HG03095 (cell line): ENCODE data around the gene RAB8A.
"Not testable (repeated sequence)": the region's sequence is repeated elsewhere in the genome, so short reads cannot be mapped to it uniquely, and the experiment has no call there.

Experiments
- ATAC-seq: cut with Tn5 transposase; IDR thresholded peaks from one replicate; pipeline ENCODE4 v1.9.1; 2021; ENCODE audit warnings: moderate library complexity; ENCODE audit not compliant: unreplicated experiment

Gene RAB8A

DNA sequence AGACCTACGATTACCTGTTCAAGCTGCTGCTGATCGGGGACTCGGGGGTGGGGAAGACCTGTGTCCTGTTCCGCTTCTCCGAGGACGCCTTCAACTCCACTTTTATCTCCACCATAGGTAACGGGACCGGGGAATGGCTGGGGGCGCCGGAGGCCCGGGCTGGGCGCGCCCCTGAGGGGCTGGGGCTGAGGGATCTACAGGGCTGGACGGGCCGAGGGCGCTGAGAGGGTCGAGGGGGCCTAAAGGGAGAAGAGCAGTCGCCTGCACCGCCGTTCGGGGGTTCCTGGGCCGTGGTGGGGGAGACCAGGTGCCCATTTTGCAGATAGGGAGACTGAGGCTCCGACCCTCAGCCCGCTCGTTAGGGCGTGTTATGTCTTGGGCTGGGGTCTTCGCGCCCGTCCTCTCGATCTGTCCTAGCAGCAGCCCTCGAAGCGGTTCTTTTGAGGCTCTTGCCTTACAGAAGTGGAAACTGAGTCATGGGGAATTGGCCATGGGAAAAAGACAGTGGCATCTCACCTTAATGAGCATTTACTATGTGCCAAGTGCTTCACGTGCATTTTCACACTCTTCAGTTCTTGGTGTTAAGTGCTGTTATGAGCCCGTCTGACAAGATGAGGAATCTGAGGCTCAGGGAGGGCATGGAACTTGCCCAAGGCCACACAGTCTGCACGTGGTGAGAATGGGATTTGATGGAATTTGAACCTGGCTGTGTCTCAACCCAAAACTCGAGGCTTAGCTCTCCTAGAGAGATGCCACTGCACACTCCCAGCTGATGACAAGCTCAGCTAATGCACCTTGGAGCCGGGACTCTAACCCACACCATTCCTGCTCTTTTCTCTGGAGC is 442 bp downstream of the RAB8A start:
- ATAC-seq = no peak

GRCh38 chr19:16112778-16113177 is 1.1 kb downstream of the RAB8A start:
- no peak for ATAC-seq

DNA sequence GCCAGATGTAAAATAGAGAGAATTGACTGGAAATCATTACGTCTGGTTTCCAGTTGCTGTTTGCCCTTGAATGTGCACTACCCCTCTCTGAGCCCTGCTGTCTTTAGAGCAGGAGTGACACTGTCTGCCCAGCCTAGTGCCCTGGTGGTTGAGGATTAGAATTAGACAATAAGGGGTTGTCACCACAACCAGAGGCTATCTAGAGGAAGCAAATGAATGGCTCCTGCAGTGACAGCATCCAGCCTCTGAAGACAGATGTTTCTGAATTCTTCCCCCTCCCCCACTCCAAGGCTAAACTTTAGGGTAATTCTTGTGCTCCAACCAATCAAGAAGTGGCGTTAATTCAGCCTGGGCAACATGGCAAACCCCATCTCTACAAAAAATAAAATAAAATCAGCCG is 2.0 kb downstream of the RAB8A start:
- no peak for ATAC-seq

DNA sequence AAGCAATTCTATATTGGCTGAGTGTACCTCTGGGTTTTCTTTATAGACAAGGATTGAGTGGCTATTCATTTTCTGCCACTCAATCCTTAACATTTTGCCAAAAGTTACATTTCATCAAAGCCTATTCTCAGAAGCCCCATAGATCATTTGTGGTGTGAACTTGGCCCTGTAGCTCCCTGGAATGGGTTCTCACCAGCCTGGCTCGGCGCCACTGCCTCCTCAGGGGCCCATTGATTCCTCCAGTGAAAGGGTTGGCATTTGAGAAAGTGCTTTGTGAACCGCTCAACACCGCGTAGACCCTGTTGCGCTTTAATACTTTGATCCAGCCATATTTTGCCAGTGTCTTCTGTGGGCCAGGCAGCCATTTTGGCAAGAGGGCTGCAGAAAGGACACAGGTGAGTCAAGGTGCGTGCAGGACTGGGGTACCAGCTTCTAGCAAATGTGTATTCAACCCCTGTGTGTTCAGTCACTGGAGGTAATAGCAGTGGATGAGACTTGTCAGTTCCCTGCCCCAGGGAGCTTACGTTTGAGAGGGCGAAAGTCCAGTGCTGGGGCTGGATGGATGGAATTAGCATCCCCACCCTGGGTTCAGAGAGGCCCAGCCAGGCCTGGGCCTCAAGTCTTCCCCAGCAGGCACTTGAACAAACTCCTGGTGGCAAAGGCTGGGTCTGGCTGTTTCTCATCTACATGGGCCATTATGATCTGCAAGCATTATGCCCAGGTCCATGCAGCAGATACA is 3.8 kb downstream of the RAB8A start:
- no peak for ATAC-seq

DNA sequence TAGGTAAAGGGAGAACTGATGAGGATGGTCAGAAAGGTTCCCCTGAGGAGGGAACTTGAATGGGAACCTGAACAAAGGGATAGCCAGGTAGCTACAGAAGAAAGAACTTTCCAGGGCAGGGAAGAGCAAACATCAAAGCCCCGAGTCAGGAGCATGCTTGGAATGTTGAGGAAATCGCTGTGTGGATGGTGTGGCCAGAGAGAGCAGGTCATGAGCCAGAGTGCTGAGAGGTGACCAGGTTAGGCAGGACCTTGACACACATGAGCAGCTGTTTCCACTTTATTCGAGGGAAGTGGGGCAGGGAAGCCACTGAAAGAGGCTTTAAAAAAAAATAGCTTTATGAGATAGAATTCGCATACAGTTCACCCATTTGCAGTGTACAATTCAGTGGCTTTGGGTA is 4.4 kb downstream of the RAB8A start:
- no peak for ATAC-seq

DNA sequence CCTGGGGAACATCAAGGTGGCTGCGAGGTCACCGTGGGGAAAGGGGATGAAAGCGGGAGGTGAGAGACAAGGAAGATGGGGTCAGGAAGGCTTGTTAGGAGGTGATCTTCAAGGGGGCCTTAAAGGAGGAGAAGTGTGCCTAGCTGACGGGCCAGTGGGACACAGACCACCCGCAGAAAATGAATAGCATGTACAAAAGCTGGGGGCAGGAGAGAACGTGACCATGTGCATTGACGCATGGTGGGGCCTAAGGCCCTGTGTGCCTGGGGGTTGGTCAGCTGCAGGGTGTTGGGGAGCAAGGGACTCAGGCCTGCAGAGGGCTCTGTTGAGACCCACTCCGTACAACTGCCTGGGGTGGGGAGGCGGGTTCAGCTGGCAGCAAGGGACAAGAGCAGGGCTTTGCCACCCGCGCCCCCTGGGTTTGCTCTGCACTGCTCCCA is 5.9 kb downstream of the RAB8A start:
- no peak for ATAC-seq

DNA sequence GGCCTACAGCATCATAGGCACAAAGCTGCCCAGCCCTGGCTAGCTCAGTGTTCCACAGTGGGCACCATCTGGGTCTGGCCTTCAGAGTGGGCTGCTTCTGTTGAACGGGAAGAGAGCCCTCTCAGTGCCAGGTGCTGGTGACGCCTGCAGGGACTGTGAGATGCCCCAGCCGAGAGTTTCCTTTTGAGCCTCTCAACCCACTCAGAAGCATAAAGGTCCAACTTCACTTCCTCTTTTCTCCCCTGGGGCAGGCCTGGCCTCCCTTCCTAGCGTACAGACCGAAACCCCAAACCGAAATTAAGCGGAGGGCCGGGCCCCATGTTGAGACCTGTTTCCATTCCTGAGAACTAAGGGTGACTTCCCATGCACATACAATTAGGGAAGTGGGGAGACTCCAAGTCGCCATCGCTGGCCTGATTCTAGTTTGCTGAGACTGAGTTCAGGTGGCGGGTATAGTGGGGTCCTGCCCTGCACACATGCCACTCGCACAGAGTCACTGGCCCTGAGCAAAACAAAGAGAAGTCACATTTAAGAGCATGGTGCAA is 6.9 kb downstream of the RAB8A start:
- peak; percentile 71 for ATAC-seq

- ATAC-seq = not testable (repeated sequence)
Measured at GRCh38 chr19:16119075-16119857, 7.6 kb downstream of the RAB8A start.

DNA sequence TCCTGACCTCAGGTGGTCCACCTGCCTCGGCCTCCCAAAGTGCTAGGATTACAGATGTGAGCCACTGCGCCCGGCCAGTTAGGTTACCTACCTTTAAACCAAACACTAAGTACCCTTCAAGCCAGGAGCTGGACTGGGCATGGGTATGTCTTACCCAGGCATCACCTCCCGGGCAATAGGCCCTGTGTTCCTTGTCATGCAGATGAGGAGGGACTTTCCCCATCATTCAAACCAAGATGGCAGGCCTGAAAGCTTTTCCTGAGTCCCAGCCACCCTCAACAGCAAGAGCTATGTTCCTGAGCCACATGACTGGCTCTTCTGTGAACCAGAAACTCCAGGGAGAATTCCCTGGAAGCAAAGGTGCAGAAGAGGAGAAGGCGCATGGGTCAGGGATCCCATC is 9.5 kb downstream of the RAB8A start:
- ATAC-seq = no peak

DNA sequence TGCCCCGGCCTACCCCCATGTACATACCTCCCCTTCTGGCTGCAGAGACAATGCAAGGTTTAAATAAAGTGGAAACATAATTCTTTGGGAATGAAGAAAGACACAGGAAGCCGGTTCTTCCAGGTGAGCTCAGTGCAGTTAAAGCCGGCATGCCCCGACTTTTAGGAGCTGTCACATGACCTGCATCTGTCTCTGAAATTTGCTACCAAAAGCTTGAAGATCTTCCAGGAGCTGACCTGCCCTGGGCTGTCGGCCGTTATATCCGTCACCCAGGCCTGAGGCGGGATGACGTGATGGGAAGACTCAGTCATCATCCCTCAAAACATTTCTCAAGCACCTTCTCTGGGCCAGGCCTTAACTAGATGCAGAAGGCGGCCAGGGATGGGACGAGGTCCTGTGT is 10.3 kb downstream of the RAB8A start:
- no peak for ATAC-seq

- no peak for ATAC-seq
Measured at GRCh38 chr19:16124953-16125352, 13.3 kb downstream of the RAB8A start.

DNA sequence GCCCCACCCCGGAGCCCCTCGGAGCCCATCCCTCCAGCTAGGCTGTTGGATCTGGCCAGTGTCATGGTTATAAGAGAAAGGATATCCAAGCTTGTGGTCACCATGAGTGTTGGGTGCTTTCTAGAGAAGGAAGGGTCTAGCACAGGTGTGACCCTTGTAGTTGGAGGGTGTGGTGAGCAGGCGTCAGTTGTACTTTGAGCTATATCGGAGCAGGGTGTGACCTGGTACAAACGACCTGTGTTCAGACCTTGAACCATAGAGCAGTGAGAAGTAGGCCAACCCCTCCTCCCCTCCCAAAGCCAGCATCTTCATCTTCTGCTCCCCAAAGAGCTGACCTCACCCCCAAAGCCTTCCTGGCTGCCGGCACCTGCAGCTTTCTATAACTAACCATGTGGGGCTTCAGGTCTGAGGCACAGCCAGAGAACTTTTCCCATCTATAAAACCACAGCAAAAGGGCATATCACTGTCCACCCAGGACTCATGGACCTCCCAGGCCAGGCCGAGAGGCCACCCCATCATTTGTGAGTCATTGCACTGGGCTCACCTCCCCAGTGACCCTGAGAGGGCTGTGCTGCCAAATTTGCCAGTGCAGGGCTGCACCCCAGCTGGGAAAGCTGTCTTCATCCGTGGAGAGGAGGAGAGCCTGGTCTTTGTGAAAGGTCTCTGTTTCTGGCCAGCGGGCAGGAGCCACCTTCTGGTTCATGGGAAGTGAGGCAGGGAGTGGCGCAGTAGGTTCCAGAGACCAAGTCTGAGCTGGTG is 14.2 kb downstream of the RAB8A start:
- no peak for ATAC-seq

DNA sequence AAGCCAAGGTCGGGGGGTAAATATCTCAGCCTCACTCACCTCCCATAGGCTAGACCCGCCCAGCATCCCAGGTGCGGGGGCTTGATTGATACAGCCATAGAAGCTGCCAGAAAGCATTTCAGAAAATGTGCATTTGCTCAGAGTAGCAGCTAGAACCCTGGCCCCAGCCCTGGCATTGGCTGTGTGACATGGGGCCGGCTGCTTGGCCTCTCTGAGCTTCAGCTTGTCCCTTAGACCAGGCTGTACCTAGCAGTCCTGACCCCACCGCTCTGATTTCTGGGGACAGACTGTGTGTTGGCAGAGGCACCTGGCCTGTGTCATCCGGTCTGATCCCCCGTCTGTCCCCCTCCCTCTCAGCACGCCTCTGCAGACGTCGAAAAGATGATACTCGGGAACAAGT is 15.4 kb downstream of the RAB8A start:
- no peak for ATAC-seq

DNA sequence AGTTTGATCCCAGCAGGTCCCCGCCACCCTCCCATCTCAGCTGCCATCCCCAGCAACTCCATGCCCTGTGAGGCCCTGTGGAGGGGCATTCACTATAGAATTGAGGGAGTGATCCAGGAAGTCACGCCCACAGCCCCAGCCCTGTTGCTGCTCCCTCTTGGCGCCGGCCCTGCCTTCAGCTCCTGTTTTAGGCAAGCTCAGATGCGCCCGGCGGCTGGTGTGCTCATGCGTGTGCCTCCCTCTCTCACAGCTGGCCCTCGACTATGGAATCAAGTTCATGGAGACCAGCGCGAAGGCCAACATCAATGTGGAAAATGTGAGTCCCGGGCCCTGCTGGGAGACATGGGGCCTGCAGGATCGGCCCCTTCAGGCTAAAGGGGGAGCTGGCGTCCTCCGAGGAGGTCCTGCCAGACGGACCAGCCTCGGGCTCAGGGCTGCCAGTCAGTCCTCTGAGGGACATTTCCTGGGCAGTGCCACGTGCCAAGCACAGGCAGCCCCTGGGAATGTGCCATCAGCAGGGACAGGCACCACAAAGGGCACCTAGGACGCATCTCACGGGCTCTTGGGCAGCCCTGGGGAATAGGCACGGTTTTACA is 16.2 kb downstream of the RAB8A start:
- no peak for ATAC-seq

DNA sequence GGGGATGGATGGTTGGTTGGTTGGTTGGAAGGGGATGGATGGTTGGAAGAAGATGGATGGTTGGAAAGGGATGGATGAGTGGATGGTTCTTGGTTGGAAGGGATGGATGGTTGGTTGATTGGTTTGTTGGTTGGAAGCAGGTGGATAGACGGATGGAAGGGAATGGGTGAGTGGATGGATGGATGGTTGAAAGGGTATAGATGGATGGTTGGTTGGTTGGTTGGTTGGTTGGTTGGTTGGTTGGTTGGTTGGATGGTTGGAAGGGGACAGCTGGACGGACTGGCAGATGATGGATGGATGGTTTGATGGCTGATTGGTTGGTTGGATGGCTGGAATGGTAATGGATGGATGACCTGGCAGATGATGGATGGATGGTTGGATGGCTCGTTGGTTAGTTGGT is 20.0 kb downstream of the RAB8A start:
- ATAC-seq = no peak

DNA sequence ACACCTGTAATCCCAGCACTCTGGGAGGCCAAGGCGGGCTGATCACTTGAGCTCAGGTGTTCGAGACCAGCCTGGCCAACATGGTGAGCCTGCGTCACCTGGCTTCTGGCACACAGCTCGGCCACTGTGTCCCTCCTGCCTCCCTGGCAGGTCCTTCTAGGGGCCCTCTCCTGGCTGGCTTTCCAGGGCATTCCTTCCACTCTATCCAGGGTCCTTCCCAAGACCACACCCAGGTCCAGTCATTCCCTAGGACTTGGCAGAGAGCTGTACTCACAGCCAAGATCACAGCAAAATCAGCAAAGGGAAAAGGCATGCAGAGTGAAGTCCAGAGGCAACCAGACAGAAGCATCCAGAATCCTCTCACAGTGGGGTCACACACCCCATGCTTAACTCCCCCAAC is 22.1 kb downstream of the RAB8A start:
- ATAC-seq = no peak

DNA sequence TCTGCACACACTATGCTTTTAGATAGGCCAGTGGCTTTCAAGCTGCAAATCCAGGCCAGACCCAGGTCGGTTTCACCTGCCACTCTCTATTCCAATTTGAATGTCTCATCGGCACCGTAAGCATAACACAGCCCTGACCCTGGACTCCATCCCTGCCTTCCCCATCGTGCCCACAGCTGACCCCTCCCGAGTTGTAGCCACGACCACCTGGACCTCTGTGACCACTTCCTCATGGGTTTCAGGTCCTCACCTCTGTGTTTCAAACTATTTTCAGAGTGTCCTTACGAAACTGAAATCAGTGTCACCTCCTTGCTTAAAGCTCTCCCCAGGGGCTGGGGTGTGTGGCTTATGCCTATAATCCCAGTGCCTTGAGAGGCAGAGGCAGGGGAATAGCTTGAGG is 22.8 kb downstream of the RAB8A start:
- peak; percentile 46 for ATAC-seq

- no peak for ATAC-seq
Measured at GRCh38 chr19:16135430-16136127, 23.9 kb downstream of the RAB8A start.

- ATAC-seq = no peak
Measured at GRCh38 chr19:16136185-16136999, 24.7 kb downstream of the RAB8A start.
